K562 treated with DMSO at 1 percent for 24 hours (cell line): ENCODE data around the gene PWP2. TPM values are rescaled to one million over a fixed set of nuclear protein-coding genes. Genes with fewer than 3 reads are reported as not detected.

Source experiments
- total RNA-seq: library from RNA; unstranded; fragments of 300-600 nt; gene quantifications from 2 replicates; pipeline ENCODE4 v1.2.3, GENCODE V29; 2022; ENCODE audit warnings: low read depth; ENCODE audit not compliant: insufficient read depth

Gene PWP2
- 16.8 and 18.8 TPM in 2 replicates for total RNA-seq

DNA sequence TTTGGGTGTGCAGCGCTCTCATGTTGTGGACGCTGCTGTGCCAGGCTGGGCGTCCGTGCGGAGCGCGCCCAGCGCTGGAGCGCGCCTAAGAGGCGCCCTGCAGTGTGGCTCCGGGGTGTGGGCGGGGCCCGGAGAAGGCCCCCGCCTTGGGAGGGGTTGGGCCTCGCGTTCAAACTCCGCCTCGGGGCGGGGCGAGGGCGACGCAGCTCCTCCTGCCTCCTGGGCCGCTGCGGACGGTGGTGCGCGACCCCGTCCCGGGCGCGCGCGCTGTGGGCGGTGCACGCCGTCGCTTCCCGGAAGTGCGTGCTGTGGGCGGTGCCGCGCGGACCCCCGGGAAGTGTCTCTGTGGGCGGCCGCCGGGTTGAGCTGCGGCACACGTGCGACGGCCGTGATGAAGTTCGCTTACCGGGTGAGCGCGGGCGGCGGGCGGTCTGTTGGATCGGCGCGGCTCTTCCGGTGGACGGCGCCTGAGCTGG lies at the start of gene PWP2:
TSS of gene PWP2 (plus strand) at position 374 of the 476 bp plus-strand sequence. CDS start at position 392, 18 bp downstream.

Other genes with a start within 250 kb of the PWP2 start
- gene AGPAT3, start 242.2 kb upstream of the PWP2 start, total RNA-seq, result 51.0 and 51.8 TPM in 2 replicates
- gene TRAPPC10, start 95.1 kb upstream of the PWP2 start, total RNA-seq, result 19.1 and 20.2 TPM in 2 replicates
- gene GATD3, start 26.3 kb downstream of the PWP2 start, total RNA-seq, result 80.2 and 87.1 TPM in 2 replicates
- 7.6 and 9.0 TPM in 2 replicates for gene ICOSLG, start 133.5 kb downstream of the PWP2 start, total RNA-seq
- not detected in 2 replicates for gene DNMT3L, start 154.5 kb downstream of the PWP2 start, total RNA-seq
- not detected in 2 replicates for gene AIRE, start 178.5 kb downstream of the PWP2 start, total RNA-seq
- gene PFKL, start 192.7 kb downstream of the PWP2 start, total RNA-seq, result 175 and 200 TPM in 2 replicates
- 19.1 and 28.2 TPM in 2 replicates for gene CFAP410, start 232.0 kb downstream of the PWP2 start, total RNA-seq
- 3.2 and 4.5 TPM in 2 replicates for gene TRPM2, start 246.2 kb downstream of the PWP2 start, total RNA-seq